ENCODE measurements around the gene SGK1. TPM values are rescaled to one million over a fixed set of nuclear protein-coding genes. Genes with fewer than 3 reads are reported as not detected.
"Not testable (repeated sequence)": the region's sequence is repeated elsewhere in the genome, so short reads cannot be mapped to it uniquely, and the experiment has no call there.

Gene SGK1
- total RNA-seq, 4 donors from 2014 or later = 95.1 to 919 (median 248) TPM

- H3K4me3 ChIP-seq (ENCODE audit: low read depth, poor library complexity, severe bottlenecking) = no peak overlapping the region
- 54 to 70% methylated on average over 3 of the region's 3 CpGs for WGBS, 2 donors
- TF ChIP-seq POLR2A (IDR thresholded peaks at IDR 0.05) (no peak), CTCF (IDR thresholded peaks at IDR 0.05) (no peak)
- no peak for DNase-seq (ENCODE audit: low spot score in 2 of 2)
- intact Hi-C loops (cut with DNase I; ENCODE audit: low total_unique reads) = no loop called here
These were observed 96.7 kb downstream of the SGK1 start for GRCh38 chr6:134221250-134221649.

- intact Hi-C loops (cut with DNase I; ENCODE audit: low total_unique reads) = loop anchor here (10.0 kb wide), 1 partner anchor 673 kb away; no protein-coding TSS in a partner anchor
- no peak for DNase-seq (ENCODE audit: low spot score in 2 of 2)
- TF ChIP-seq CTCF (IDR thresholded peaks at IDR 0.05) (no peak), POLR2A (IDR thresholded peaks at IDR 0.05) (no peak)
- H3K4me3 ChIP-seq (ENCODE audit: low read depth, poor library complexity, severe bottlenecking) = no peak overlapping the region
These were observed 100.1 kb downstream of the SGK1 start for GRCh38 chr6:134217798-134218140.

- TF ChIP-seq POLR2A (IDR thresholded peaks at IDR 0.05) = no peak
- no peak for TF ChIP-seq CTCF (IDR thresholded peaks at IDR 0.05)
- 92 to 93% methylated on average over 8 of the region's 8 CpGs for WGBS, 2 donors
- no peak overlapping the region for H3K4me3 ChIP-seq (ENCODE audit: low read depth, poor library complexity, severe bottlenecking)
- intact Hi-C loops (cut with DNase I; ENCODE audit: low total_unique reads) = loop anchor here (10.0 kb wide), 1 partner anchor 672 kb away; no protein-coding TSS in a partner anchor
- no peak for DNase-seq (ENCODE audit: low spot score in 2 of 2)
These were observed 100.7 kb downstream of the SGK1 start for GRCh38 chr6:134217105-134217797.

GRCh38 chr6:134216301-134217010 is 101.5 kb downstream of the SGK1 start:
- intact Hi-C loops (cut with DNase I; ENCODE audit: low total_unique reads) = loop anchor here (10.0 kb wide), 1 partner anchor 672 kb away; no protein-coding TSS in a partner anchor
- 80 to 82% methylated on average over 5 of the region's 5 CpGs for WGBS, 2 donors
- H3K4me3 ChIP-seq (ENCODE audit: low read depth, poor library complexity, severe bottlenecking) = no peak overlapping the region
- no peak for DNase-seq (ENCODE audit: low spot score in 2 of 2)
- no peak for TF ChIP-seq CTCF (IDR thresholded peaks at IDR 0.05)
- no peak for TF ChIP-seq POLR2A (IDR thresholded peaks at IDR 0.05)

GRCh38 chr6:134213410-134213809 is 104.5 kb downstream of the SGK1 start:
- not testable (repeated sequence) for H3K4me3 ChIP-seq (ENCODE audit: low read depth, poor library complexity, severe bottlenecking); DNase-seq (ENCODE audit: low spot score in 2 of 2)
- intact Hi-C loops (cut with DNase I; ENCODE audit: low total_unique reads) = loop anchor here (10.0 kb wide), 1 partner anchor 669 kb away; no protein-coding TSS in a partner anchor
- WGBS, 2 donors = 96 to 100% methylated on average over 2 of the region's 2 CpGs

- intact Hi-C loops (cut with DNase I; ENCODE audit: low total_unique reads) = loop anchor here (10.0 kb wide), 1 partner anchor 666 kb away; no protein-coding TSS in a partner anchor
- no peak overlapping the region for H3K4me3 ChIP-seq (ENCODE audit: low read depth, poor library complexity, severe bottlenecking)
- no peak for DNase-seq (ENCODE audit: low spot score in 2 of 2)
- 61 to 74% methylated on average over 3 of the region's 3 CpGs for WGBS, 2 donors
- TF ChIP-seq CTCF (IDR thresholded peaks at IDR 0.05) (no peak), POLR2A (IDR thresholded peaks at IDR 0.05) (no peak)
These were observed 106.6 kb downstream of the SGK1 start for GRCh38 chr6:134211297-134211696.
